Right ventricle myocardium inferior (tissue), 1 donor: ENCODE data around the gene RHOT2. TPM values are rescaled to one million over a fixed set of nuclear protein-coding genes. Genes with fewer than 3 reads are reported as not detected.
A peak's percentile ranks its signal among the peaks of the same experiment; 100 is the strongest.

Source experiments
- ATAC-seq: fragments of 200-7000 bp; cut with Tn5 transposase; one replicate; pipeline ENCODE4 v1.9.1; 2020; ENCODE audit warnings: mild to moderate bottlenecking, moderate library complexity
- DNase-seq: peaks from one replicate; pipeline ENCODE4 v3.0.0; 2021; ENCODE audit errors: missing footprints
- intact Hi-C: fragments of 100-400 bp; cut with DNase I; formaldehyde crosslinking; loops from one replicate; pipeline ENCODE4 v1.11.0; 2022
- total RNA-seq: library from RNA; stranded (reverse); fragmentation: NEBNext Ultra II Directional; extraction: Animal tissue kit (Norgen Biotek cat#: 25700); gene quantifications from one replicate; pipeline ENCODE4 v1.2.1, GENCODE V29; 2021
- donor health status: DM: no; HTN: yes; CAD: no; lungs with severe emphysema.

Gene RHOT2
- total RNA-seq, 1 donor from 2014 or later = 86.0 TPM

DNA sequence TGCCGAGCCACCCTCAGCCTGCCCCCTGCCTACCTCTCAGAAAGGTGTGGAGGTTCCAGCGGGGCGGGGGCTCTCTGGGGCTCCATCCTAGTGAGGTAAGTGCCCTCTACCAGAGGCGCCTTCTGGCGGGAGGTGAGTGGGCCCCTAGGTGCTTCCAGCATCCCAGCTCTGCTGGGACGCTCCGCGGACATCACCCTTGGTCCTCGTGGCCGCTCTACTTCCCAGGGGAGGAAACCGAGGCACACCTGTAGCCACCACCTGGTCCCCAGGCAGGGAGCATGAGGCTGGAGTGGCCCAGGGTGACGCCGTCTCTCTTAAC is 24.9 kb upstream of the RHOT2 start:
- intact Hi-C loops = no loop called here
- no peak for DNase-seq
- no peak for ATAC-seq

DNA sequence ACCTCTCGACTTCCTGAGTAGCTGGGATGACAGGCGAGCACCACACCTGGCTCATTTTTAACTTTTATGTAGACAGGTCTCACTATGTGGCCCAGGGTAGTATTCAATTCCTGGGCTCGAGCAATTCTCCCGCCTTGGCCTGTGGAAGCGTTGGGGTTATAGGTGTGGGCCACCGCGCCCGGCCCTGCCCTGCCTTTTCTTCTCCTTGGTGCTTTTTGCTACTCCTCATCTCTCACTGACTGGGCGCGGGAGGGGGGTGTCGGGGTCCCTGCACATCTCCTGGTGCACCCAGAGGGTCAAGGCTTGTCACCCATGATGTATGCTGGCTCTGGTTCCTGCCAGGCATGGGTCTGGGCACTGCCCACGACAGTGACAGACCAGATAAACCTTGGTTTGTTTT is 23.4 kb upstream of the RHOT2 start:
- intact Hi-C loops = no loop called here
- ATAC-seq (no peak), DNase-seq (no peak)

GRCh38 chr16:645852-646678 is 21.9 kb upstream of the RHOT2 start:
- ATAC-seq = peak; percentile 36
- no peak for DNase-seq
- intact Hi-C loops = no loop called here

DNA sequence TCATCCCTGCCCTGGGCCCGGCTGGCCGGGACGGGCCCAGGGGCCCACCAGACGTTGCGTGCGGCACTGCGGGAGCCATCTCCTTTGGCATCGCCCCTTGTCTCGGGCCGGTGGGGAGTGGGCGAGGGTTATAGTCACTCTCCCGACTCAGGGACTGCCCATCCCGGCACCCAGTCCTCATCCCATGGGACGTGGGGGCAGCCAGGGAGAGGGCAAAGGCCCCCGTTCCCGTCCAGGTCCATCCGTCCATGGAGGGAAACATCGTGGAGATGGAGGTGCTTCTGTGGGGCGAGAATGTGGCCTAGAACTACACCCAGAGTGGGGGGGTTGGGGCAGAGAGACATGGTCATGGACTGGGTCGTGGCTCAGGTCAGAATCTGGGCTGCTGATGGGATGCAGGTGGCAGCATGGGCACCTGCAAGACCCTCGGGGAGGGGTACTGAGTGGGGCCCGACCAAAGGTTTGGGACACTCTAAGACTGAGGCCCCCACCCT is 21.2 kb upstream of the RHOT2 start:
- ATAC-seq (no peak), DNase-seq (no peak)
- intact Hi-C loops = no loop called here

DNA sequence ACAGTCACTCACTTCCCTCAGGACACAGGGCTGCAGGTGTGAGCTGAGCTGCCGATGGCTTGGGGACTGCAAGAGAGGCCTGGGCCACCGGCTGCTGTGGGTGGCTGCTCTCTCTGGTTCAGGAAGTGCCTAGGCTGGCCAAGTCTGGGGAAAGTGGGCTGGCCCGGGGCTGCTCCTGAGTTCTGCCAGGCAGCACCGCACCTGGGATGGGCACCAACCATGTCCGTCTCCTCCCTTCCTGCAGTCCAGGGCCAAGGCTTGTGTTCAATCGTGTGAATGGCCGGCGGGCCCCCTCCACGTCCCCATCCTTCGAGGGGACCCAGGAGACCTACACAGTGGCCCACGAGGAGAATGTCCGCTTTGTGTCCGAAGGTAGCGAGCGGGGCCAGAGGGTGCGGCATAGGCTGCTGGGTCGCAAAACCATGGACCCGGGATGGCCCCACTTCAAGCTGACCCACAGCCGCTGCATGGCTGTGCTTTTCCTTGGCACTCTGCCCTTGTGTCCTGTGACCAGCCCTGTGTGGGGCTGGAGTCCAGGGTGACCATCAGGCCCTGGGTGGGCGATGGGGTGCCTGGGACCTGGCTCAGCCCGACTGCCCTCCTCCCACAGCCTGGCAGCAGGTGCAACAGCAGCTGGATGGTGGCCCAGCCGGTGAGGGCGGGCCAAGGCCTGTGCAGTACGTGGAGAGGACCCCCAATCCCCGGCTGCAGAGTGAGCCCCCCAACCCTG is 20.6 kb upstream of the RHOT2 start:
- ATAC-seq = no peak
- no peak for DNase-seq
- intact Hi-C loops = no loop called here

GRCh38 chr16:648071-648780 is 19.7 kb upstream of the RHOT2 start:
- intact Hi-C loops = no loop called here
- DNase-seq (no peak), ATAC-seq (no peak)

- DNase-seq = peak; percentile 97
- intact Hi-C loops = no loop called here
- peak; percentile 81 for ATAC-seq
Observed at GRCh38 chr16:648781-649589, 18.9 kb upstream of the RHOT2 start, which contains the start of gene WDR90. WDR90 (plus strand) TSS chr16:649365; CDS start chr16:649417, 52 bp downstream.

GRCh38 chr16:649631-650030 is 18.3 kb upstream of the RHOT2 start:
- ATAC-seq (no peak), DNase-seq (no peak)
- intact Hi-C loops = no loop called here

DNA sequence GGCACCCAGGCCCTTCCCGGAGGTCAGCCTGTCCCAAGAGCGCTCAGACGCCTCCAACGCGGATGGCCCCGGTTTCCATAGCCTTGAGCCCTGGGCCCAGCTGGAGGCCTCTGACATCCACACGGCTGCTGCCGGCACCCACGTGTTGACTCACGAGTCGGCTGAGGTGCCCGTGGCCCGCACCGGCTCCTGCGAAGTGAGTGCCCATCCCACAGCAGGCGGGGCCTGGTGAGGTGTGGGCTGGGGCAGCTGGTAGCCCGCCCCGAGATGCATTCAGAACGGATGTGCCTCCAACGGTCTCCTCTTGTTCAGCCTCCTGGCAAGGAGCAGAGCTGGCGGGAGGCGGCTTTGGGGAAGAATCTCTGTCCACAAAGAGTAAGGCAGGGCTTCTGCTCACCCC is 16.1 kb upstream of the RHOT2 start:
- ATAC-seq (no peak), DNase-seq (no peak)
- intact Hi-C loops = no loop called here

- no peak for ATAC-seq
- intact Hi-C loops = no loop called here
- no peak for DNase-seq
Observed at GRCh38 chr16:652454-653305, 15.3 kb upstream of the RHOT2 start.

DNA sequence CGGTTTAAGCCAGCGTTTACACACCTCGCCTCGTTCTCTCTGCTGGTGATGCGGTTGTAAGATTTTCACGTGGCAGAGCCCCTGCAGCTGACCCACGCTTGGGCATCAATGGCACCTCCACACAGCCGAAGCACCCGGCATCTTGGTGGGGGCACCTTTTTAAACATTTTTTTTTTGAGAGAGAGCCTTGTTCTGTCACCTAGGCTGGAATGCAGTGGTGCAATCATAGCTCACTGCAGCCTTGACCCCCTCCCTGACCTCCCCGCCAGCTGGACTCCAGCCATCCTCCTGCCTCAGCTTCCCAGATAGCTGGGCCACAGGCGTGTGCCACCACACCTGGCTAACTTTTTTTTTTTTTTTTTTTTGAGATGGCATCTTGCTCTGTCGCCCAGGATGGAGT is 13.9 kb upstream of the RHOT2 start:
- DNase-seq (no peak), ATAC-seq (no peak)
- intact Hi-C loops = no loop called here

- ATAC-seq (no peak), DNase-seq (no peak)
- intact Hi-C loops = no loop called here
Observed at GRCh38 chr16:657487-657886, 10.4 kb upstream of the RHOT2 start.

DNA sequence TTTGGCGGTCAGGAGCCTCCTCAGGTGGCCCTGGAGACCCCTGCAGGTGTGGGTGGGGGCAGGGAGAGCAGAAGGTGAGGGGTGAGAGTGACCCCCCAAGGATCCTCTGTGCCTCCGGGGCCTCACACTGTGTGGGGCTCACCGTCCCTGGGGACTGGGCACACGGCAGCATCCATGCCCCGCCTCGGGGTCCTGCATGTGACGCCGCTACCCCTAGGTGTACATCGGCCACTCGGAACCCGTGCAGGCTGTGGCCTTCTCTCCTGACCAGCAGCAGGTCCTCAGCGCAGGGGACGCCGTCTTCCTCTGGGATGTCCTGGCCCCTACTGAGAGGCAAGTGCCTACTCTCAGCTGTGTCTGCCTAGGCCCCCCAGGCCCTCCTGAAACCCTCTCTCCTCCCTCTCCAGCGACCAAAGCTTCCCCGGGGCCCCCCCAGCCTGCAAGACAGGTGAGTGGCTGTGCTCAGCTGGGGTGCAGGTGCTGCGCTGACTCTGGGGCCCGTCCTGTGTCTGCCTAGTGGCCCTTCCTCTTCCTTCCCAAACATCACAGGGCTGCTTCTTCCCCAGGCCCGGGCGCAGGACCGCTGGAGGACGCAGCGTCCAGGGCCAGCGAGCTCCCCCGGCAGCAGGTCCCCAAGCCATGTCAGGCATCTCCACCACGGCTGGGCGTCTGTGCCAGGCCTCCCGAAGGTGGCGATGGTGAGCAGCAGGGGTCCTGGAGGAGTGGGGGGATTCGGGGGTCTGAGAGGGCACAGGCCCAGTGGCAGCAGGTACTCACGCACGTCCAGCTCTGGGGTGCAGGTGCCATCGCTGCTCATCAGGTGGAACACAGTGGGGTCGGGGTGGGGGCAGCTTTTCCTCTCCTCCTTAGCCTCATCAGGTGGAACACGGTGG is 9.0 kb upstream of the RHOT2 start:
- ATAC-seq = no peak
- intact Hi-C loops = no loop called here

DNA sequence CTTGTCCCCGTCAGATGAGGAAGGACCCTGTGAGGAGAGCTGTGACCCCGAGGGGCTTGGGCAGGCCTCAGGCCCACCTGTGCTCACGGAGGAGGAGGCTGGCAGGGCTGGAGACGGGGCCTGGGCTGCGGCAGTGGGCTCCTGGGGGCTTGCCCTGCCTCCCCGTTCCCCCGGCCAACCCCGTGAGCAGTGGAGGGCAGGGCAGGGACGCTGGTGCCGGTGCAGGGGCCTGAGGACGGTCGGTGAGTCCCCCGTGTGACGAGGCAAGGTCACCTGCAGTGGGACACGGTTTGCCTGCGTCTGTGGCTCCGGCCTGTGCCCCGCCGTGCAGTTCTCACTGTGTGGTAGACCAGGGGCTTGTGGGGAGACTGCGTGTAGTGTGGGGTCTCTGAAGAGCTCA is 8.3 kb upstream of the RHOT2 start:
- no peak for DNase-seq
- intact Hi-C loops = loop anchor here (5.0 kb wide), 1 partner anchor 72 kb away; no protein-coding TSS in a partner anchor
- no peak for ATAC-seq

More for the DNA sequence above, 9.0 kb upstream of the RHOT2 start:
- DNase-seq = no peak

DNA sequence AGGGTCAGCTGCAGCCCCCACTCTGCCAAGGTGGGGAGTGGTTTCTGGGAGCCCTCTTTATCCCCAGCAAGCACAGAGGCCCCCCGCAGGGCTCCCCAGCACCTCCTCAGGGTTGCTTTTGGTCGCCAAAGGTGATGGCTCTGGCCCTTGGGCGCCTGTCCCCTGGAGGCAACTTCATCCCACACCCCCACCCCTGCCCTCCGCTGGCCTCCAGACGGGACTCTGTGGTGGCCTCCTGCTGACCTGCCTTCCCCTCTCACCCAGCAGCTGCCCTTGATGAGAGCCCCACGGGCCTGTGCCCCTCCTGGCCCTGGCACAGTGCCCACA is 7.8 kb upstream of the RHOT2 start:
- intact Hi-C loops = loop anchor here (5.0 kb wide), 1 partner anchor 73 kb away; no protein-coding TSS in a partner anchor
- DNase-seq = no peak
- ATAC-seq = no peak

DNA sequence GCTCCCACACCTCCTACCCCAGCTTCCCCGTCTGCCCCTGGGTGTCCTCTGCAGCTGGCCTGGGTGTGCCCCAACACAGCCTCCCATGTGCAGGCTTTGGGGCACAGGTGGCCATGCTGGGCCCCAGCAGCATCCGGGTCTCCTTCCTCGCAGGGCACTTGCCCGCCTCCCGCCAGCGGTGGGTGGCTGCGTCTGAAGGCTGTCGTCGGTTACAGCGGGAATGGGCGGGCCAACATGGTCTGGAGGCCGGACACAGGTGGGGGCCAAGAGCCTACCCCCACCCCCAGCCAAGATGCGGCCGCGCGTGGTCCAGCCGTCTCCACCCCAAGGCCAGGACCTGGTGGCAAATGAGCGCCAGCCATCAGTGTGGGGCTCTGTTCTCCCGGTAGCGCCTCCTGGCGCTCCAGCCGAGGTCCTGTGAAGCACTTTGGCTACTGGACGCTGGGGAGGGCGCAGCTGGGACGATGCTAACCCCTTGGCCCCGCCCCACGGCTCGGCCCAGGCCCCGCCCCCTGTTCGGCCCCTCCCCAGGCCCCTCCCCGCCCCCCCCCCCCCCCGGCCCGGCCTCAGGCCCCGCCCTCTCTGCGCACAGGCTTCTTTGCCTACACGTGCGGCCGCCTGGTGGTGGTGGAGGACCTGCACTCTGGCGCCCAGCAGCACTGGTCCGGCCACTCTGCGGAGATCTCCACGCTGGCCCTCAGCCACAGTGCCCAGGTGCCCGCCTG is 7.3 kb upstream of the RHOT2 start:
- DNase-seq (peak; percentile 96), ATAC-seq (peak; percentile 89)
- intact Hi-C loops = loop anchor here (5.0 kb wide), 1 partner anchor 73 kb away; no protein-coding TSS in a partner anchor
